DOHH2 (cell line): Measurements from ENCODE around the gene IGSF9.

Experiments
- CTCF ChIP-seq: fragments of 200-600 bp; sonication (generic); IDR thresholded peaks from one replicate; pipeline ENCODE4 v1.5.1; 2014; ENCODE audit warnings: antibody characterized with exemption, mild to moderate bottlenecking, low read depth, low read length; ENCODE audit not compliant: poor library complexity, severe bottlenecking
- EZH2phosphoT487 ChIP-seq: fragments of 200-600 bp; sonication (generic); IDR thresholded peaks from 2 replicates; pipeline ENCODE4 v1.6.1; 2017; ENCODE audit warnings: borderline replicate concordance, mild to moderate bottlenecking, antibody characterized with exemption, low read length, moderate library complexity, mixed read lengths

GRCh38 chr1:159914252-159915018 lies 31.0 kb downstream of the IGSF9 start:
- TF ChIP-seq CTCF: no peak
- no peak for TF ChIP-seq EZH2phosphoT487
